NT2/D1 (cell line): Measurements from ENCODE around the gene JARID2.

Experiments
- DNase-seq: peaks from one replicate; pipeline ENCODE4 v3.0.0-alpha.2; 2011; ENCODE audit warnings: low read depth, low spot score
- H3K27me3 ChIP-seq: 2 replicates; pipeline ENCODE4 v1.6.0; 2011; ENCODE audit warnings: mild to moderate bottlenecking; ENCODE audit not compliant: insufficient read length, insufficient read depth
- H3K36me3 ChIP-seq: 2 replicates; pipeline ENCODE4 v1.6.1; 2011; ENCODE audit warnings: mild to moderate bottlenecking, low read length, mixed read lengths; ENCODE audit not compliant: insufficient read depth, insufficient read length
- H3K4me1 ChIP-seq: 2 replicates; pipeline ENCODE4 v1.5.1; 2011; ENCODE audit not compliant: insufficient read depth, insufficient read length
- H3K4me3 ChIP-seq: 2 replicates; pipeline ENCODE4 v1.5.1; 2011; ENCODE audit warnings: low read depth; ENCODE audit not compliant: insufficient read length
- H3K9ac ChIP-seq: 2 replicates; pipeline ENCODE4 v1.6.0; 2011; ENCODE audit warnings: low read depth; ENCODE audit not compliant: insufficient read length
- H3K9me3 ChIP-seq: 2 replicates; pipeline ENCODE4 v1.5.1; 2011; ENCODE audit warnings: mild to moderate bottlenecking, low read length; ENCODE audit not compliant: insufficient read depth
- SUZ12 ChIP-seq: IDR thresholded peaks from 2 replicates; pipeline ENCODE4 v1.6.1; 2011; ENCODE audit not compliant: insufficient read length, insufficient read depth; ENCODE audit errors: extremely low read depth
- YY1 ChIP-seq: IDR thresholded peaks from 2 replicates; pipeline ENCODE4 v1.6.1; 2011; ENCODE audit not compliant: insufficient read length, insufficient read depth
- ZNF274 ChIP-seq: IDR thresholded peaks from 2 replicates; pipeline ENCODE4 v1.6.1; 2011; ENCODE audit warnings: mild to moderate bottlenecking, low read depth, low read length

JARID2 gene

GRCh38 chr6:15408008-15408407, 162.1 kb downstream of the JARID2 start:
- Histone ChIP-seq H3K9ac (no peak overlapping the region), H3K4me1 (no peaks in the 10 kb centered on the region), H3K36me3 (no peaks in the 10 kb centered on the region), H3K9me3 (no peaks in the 10 kb centered on the region), H3K27me3 (no peaks in the 10 kb centered on the region), H3K4me3 (no peak overlapping the region)
- TF ChIP-seq YY1 (no peak), ZNF274 (no peak), SUZ12 (no peak)
- DNase-seq = no peak

DNA sequence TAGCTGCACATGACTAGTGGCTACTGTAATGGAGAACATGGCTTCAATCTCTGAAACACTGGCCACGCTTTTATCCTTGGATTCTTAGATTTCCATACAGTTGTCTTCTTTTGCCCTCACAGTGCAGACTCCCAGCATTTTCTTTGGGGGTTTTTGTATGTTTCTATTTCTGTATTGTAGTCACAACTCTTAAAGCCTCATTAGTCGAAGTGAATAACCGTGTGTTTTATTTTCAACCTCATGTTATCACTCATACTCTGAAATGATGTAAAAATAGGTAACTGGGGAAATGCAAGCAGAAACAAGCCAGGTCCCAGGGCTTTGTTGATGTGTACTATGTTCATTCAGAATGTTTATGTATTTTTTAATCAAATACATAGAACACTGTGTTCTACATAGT, 162.9 kb downstream of the JARID2 start:
- H3K4me3 ChIP-seq = no peak overlapping the region
- no peak for TF ChIP-seq YY1
- TF ChIP-seq ZNF274 = no peak
- no peak for TF ChIP-seq SUZ12
- H3K9me3 ChIP-seq = no peaks in the 10 kb centered on the region; the same call in 1 of the 2 replicates
- H3K4me1 ChIP-seq = no peaks in the 10 kb centered on the region
- no peak overlapping the region for H3K9ac ChIP-seq
- H3K36me3 ChIP-seq = no peaks in the 10 kb centered on the region
- no peaks in the 10 kb centered on the region for H3K27me3 ChIP-seq
- no peak for DNase-seq

- no peaks in the 10 kb centered on the region; the same call in 1 of the 2 replicates for H3K9me3 ChIP-seq
- H3K27me3 ChIP-seq = no peaks in the 10 kb centered on the region
- TF ChIP-seq YY1 (no peak), SUZ12 (no peak), ZNF274 (no peak)
- H3K36me3 ChIP-seq = no peaks in the 10 kb centered on the region
- DNase-seq = no peak
- H3K9ac ChIP-seq = no peak overlapping the region
- no peaks in the 10 kb centered on the region for H3K4me1 ChIP-seq
- no peak overlapping the region for H3K4me3 ChIP-seq
Measured at GRCh38 chr6:15409301-15410125, 163.6 kb downstream of the JARID2 start.

- TF ChIP-seq YY1 = no peak
- no peak for TF ChIP-seq ZNF274
- TF ChIP-seq SUZ12 = no peak
- no peaks in the 10 kb centered on the region for H3K27me3 ChIP-seq
- no peak for DNase-seq
- no peak overlapping the region for H3K9ac ChIP-seq
- no peak overlapping the region for H3K4me3 ChIP-seq
- H3K36me3 ChIP-seq = no peaks in the 10 kb centered on the region
- H3K4me1 ChIP-seq = no peaks in the 10 kb centered on the region
- H3K9me3 ChIP-seq = no peaks in the 10 kb centered on the region; the same call in 1 of the 2 replicates
Measured at GRCh38 chr6:15410126-15410391, 164.2 kb downstream of the JARID2 start.

- TF ChIP-seq ZNF274 = no peak
- Histone ChIP-seq H3K27me3 (no peaks in the 10 kb centered on the region), H3K9me3 (no peaks in the 10 kb centered on the region; the same call in 1 of the 2 replicates), H3K4me3 (no peak overlapping the region), H3K9ac (no peak overlapping the region), H3K4me1 (no peaks in the 10 kb centered on the region), H3K36me3 (no peaks in the 10 kb centered on the region)
- no peak for DNase-seq
Measured at GRCh38 chr6:15410752-15411151, 164.9 kb downstream of the JARID2 start.

- H3K9me3 ChIP-seq = peaks cover 3% of the 10 kb centered on the region
- no peaks in the 10 kb centered on the region for H3K27me3 ChIP-seq
- no peak for DNase-seq
- no peaks in the 10 kb centered on the region for H3K4me1 ChIP-seq
- TF ChIP-seq ZNF274 (no peak), SUZ12 (no peak), YY1 (no peak)
- no peak overlapping the region for H3K9ac ChIP-seq
- H3K36me3 ChIP-seq = no peaks in the 10 kb centered on the region
- no peak overlapping the region for H3K4me3 ChIP-seq
Measured at GRCh38 chr6:15411766-15412165, 165.9 kb downstream of the JARID2 start.

GRCh38 chr6:15412767-15413166, 166.9 kb downstream of the JARID2 start:
- H3K9me3 ChIP-seq = peaks cover 13% of the 10 kb centered on the region
- DNase-seq = no peak
- no peak overlapping the region for H3K4me3 ChIP-seq
- H3K9ac ChIP-seq = no peak overlapping the region
- H3K27me3 ChIP-seq = no peaks in the 10 kb centered on the region
- no peak for TF ChIP-seq SUZ12
- no peak for TF ChIP-seq YY1
- no peak for TF ChIP-seq ZNF274
- no peaks in the 10 kb centered on the region for H3K4me1 ChIP-seq
- H3K36me3 ChIP-seq = no peaks in the 10 kb centered on the region
